Vagina (tissue), 2 donors: ENCODE data around the gene IFT88. TPM values are rescaled to one million over a fixed set of nuclear protein-coding genes. Genes with fewer than 3 reads are reported as not detected.

Experiments
- DNase-seq, 2 donors: peaks; one replicate each; pipeline ENCODE4 v3.0.0-alpha.2; 2017; ENCODE audit errors: extremely low spot score in 2 of 2
- H3K27ac ChIP-seq: fragments of 200-600 bp; sonication (generic); one replicate; pipeline ENCODE4 v1.5.1; 2019
- H3K27me3 ChIP-seq: fragments of 200-600 bp; sonication (generic); one replicate; pipeline ENCODE4 v1.5.1; 2019
- H3K36me3 ChIP-seq, 2 donors: fragments of 200-600 bp; sonication (generic); one replicate each; pipeline ENCODE4 v1.5.1; 2017 to 2019
- H3K4me1 ChIP-seq: fragments of 200-600 bp; sonication (generic); one replicate; pipeline ENCODE4 v1.5.1; 2019
- H3K4me3 ChIP-seq, 2 donors: fragments of 200-600 bp; sonication (generic); 1 replicate in 1 of 2; 2 replicates in 1 of 2; pipeline ENCODE4 v1.5.1; 2016 to 2019
- H3K9me3 ChIP-seq: fragments of 200-600 bp; sonication (generic); one replicate; pipeline ENCODE4 v1.5.1; 2019
- POLR2A ChIP-seq, 2 donors: fragments of 450-650 bp; IDR thresholded peaks; one replicate each; pipeline ENCODE4 v1.6.1; 2017; ENCODE audit warnings: antibody characterized with exemption in 2 of 2, mild to moderate bottlenecking in 2 of 2, moderate library complexity in 2 of 2
- POLR2AphosphoS5 ChIP-seq, 2 donors: sonication (generic); formaldehyde crosslinking; IDR thresholded peaks; one replicate each; pipeline ENCODE4 v1.9.0; 2017; ENCODE audit warnings: antibody characterized with exemption in 2 of 2, mild to moderate bottlenecking in 2 of 2, low read depth in 1 of 2; ENCODE audit not compliant: insufficient read depth in 1 of 2
- intact Hi-C: fragments of 100-400 bp; cut with DNase I; formaldehyde crosslinking; loops from one replicate; pipeline ENCODE4 v1.15.1; 2023
- total RNA-seq: library from RNA; depleted of rRNA; stranded (reverse); fragments of >200 nt; gene quantifications from one replicate; pipeline ENCODE4 v1.2.3, GENCODE V29; 2016
- TF ChIP-seq, protein P1 (sequence below), 3 experiments: fragments of 450-650 bp in 2 of 3; fragments of 200-600 bp in 1 of 3; sonication (generic) in 1 of 3; IDR thresholded peaks; one replicate each; pipeline ENCODE4 v1.5.1; 2017 to 2019; ENCODE audit warnings: antibody characterized with exemption in 3 of 3, mild to moderate bottlenecking in 2 of 3, moderate library complexity in 2 of 3

The IFT88 gene
- total RNA-seq, 1 donor from 2014 or later: 6.9 TPM

DNA sequence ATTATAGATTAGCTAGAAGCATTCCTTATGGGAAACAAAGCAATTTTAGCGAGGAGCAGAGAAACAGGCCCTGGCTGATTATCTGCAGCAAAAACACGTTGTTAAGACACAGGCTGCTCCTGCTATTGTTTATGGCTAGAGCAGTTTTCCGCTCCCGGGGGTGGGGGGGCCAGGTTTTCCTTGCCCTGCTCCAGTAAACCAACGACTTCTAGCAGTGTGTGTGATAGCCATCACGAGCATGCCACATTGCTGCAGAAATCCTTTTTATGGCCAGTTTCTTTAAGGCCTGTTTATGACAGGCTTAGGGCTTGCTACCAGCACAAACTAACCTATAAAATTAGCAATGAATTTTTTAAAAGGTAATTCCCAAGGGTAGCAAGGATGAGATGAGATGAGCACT is 118.1 kb downstream of the IFT88 start:
- intact Hi-C loops: no loop called here
- DNase-seq: no peak
- Histone ChIP-seq H3K27me3 (no peaks in the 10 kb centered on the region), H3K4me3 (no peak overlapping the region), H3K36me3 (no peaks in the 10 kb centered on the region), H3K4me1 (no peaks in the 10 kb centered on the region), H3K9me3 (no peaks in the 10 kb centered on the region), H3K27ac (no peak overlapping the region)
- TF ChIP-seq, protein P1, sequence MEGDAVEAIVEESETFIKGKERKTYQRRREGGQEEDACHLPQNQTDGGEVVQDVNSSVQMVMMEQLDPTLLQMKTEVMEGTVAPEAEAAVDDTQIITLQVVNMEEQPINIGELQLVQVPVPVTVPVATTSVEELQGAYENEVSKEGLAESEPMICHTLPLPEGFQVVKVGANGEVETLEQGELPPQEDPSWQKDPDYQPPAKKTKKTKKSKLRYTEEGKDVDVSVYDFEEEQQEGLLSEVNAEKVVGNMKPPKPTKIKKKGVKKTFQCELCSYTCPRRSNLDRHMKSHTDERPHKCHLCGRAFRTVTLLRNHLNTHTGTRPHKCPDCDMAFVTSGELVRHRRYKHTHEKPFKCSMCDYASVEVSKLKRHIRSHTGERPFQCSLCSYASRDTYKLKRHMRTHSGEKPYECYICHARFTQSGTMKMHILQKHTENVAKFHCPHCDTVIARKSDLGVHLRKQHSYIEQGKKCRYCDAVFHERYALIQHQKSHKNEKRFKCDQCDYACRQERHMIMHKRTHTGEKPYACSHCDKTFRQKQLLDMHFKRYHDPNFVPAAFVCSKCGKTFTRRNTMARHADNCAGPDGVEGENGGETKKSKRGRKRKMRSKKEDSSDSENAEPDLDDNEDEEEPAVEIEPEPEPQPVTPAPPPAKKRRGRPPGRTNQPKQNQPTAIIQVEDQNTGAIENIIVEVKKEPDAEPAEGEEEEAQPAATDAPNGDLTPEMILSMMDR (IDR thresholded peaks at IDR 0.05): no peak
- no peak for TF ChIP-seq POLR2AphosphoS5 (IDR thresholded peaks at IDR 0.05; ENCODE audit: insufficient read depth in 1 of 2, low read depth in 1 of 2)
- no peak for TF ChIP-seq POLR2A (IDR thresholded peaks at IDR 0.05)

- no peaks in the 10 kb centered on the region for H3K4me1 ChIP-seq
- no peaks in the 10 kb centered on the region for H3K36me3 ChIP-seq
- intact Hi-C loops: no loop called here
- H3K27me3 ChIP-seq: no peaks in the 10 kb centered on the region
- H3K27ac ChIP-seq: no peak overlapping the region
- TF ChIP-seq, protein P1 (IDR thresholded peaks at IDR 0.05): no peak
- no peak for TF ChIP-seq POLR2A (IDR thresholded peaks at IDR 0.05)
- no peak for TF ChIP-seq POLR2AphosphoS5 (IDR thresholded peaks at IDR 0.05; ENCODE audit: insufficient read depth in 1 of 2, low read depth in 1 of 2)
- H3K9me3 ChIP-seq: no peaks in the 10 kb centered on the region
- H3K4me3 ChIP-seq: no peak overlapping the region
- no peak for DNase-seq
These were observed 119.2 kb downstream of the IFT88 start for GRCh38 chr13:20686167-20686566.

DNA sequence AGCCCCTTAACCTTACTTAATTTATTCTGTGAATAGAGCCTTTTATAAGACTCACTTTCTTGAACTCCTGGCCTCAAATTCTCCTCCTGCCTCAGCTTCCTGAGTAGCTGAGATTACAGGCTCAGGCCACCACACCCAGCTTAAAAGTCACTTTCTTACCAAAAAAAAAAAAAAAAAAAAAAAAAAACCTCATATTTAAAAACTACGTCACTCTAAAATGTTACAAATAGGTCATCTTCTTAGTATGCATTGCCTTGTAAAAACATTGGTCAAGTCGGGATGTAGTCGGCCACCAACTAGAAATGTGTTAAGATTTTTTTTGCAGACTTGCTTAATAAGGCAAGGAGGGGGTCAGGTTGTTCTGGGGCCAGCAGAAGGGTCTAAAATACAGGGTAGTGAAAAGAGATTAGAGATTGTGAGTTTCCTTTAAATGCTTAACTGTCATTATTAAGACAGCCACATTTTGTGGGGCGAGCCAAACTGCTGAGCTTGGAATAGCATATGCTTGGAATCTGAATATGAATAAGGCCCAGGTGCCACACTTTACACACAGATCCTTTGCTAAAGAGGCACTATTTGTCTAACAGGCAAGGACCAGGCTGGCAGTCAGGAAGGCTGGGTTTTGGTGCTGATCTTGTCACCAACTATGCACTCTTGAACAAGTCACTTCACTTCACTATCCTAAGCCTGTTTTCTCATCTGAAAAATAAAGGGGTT is 120.1 kb downstream of the IFT88 start:
- no peak overlapping the region for H3K27ac ChIP-seq
- no peaks in the 10 kb centered on the region for H3K9me3 ChIP-seq
- no peaks in the 10 kb centered on the region for H3K4me1 ChIP-seq
- H3K27me3 ChIP-seq: no peaks in the 10 kb centered on the region
- H3K4me3 ChIP-seq: no peak overlapping the region
- H3K36me3 ChIP-seq: no peaks in the 10 kb centered on the region
- TF ChIP-seq POLR2AphosphoS5 (IDR thresholded peaks at IDR 0.05; ENCODE audit: insufficient read depth in 1 of 2, low read depth in 1 of 2) (no peak), POLR2A (IDR thresholded peaks at IDR 0.05) (no peak)
- TF ChIP-seq, protein P1 (IDR thresholded peaks at IDR 0.05): no peak
- no peak for DNase-seq
- intact Hi-C loops: no loop called here

DNA sequence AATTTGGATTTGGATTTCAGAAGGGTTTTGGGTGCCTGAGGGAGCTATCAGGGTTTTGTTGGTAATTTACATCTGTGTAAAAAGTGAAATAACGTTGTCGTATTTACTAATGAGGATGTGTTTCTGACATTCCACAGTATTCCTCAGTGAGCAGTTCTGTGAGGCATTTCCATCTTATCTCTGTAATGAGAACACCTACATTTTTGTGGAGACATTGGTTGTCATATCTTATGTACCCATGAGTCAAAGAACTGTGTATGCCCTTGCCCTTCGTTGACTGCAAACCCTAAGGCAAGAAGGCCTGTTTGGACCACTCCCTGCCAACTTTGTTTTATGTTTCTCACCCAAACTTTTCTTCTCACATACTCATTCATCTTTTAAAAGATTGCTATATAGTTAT is 122.3 kb downstream of the IFT88 start:
- TF ChIP-seq, protein P1 (IDR thresholded peaks at IDR 0.05): no peak
- TF ChIP-seq POLR2A (IDR thresholded peaks at IDR 0.05) (no peak), POLR2AphosphoS5 (IDR thresholded peaks at IDR 0.05; ENCODE audit: insufficient read depth in 1 of 2, low read depth in 1 of 2) (no peak)
- Histone ChIP-seq H3K4me1 (no peaks in the 10 kb centered on the region), H3K4me3 (no peak overlapping the region), H3K9me3 (no peaks in the 10 kb centered on the region), H3K27me3 (no peaks in the 10 kb centered on the region), H3K27ac (no peak overlapping the region), H3K36me3 (no peaks in the 10 kb centered on the region)
- no peak for DNase-seq
- intact Hi-C loops: no loop called here

- no peaks in the 10 kb centered on the region for H3K27me3 ChIP-seq
- H3K27ac ChIP-seq: no peak overlapping the region
- no peaks in the 10 kb centered on the region for H3K9me3 ChIP-seq
- TF ChIP-seq, protein P1 (IDR thresholded peaks at IDR 0.05): no peak
- TF ChIP-seq POLR2AphosphoS5 (IDR thresholded peaks at IDR 0.05; ENCODE audit: insufficient read depth in 1 of 2, low read depth in 1 of 2) (no peak), POLR2A (IDR thresholded peaks at IDR 0.05) (no peak)
- intact Hi-C loops: no loop called here
- no peaks in the 10 kb centered on the region for H3K4me1 ChIP-seq
- DNase-seq: no peak
- no peaks in the 10 kb centered on the region for H3K36me3 ChIP-seq
- H3K4me3 ChIP-seq: no peak overlapping the region
These were observed 124.7 kb downstream of the IFT88 start for GRCh38 chr13:20691616-20692015.
